K562 (cell line): ENCODE results near the gene ZPR1. TPM values are rescaled to one million over a fixed set of nuclear protein-coding genes. Genes with fewer than 3 reads are reported as not detected.
A peak's percentile ranks its signal among the peaks of the same experiment; 100 is the strongest.

Experiments used
- ARID1B ChIP-seq: fragments of 450-650 bp; IDR thresholded peaks from 2 replicates; pipeline ENCODE4 v1.6.1; 2016; ENCODE audit warnings: antibody characterized with exemption, mild to moderate bottlenecking, inconsistent platforms
- BCL6 ChIP-seq: fragments of 250-450 bp; sonication (Bioruptor Pico); IDR thresholded peaks from 2 replicates; pipeline ENCODE4 v1.4.0; 2020
- CBFA2T2 ChIP-seq: fragments of 450-650 bp; conservative IDR thresholded peaks from 2 replicates; pipeline ENCODE4 v1.6.1; 2017; ENCODE audit warnings: mild to moderate bottlenecking
- CBFA2T3 ChIP-seq: fragments of 450-650 bp; IDR thresholded peaks from 2 replicates; pipeline ENCODE4 v1.6.1; 2017
- CCNT2 ChIP-seq: IDR thresholded peaks from 2 replicates; pipeline ENCODE4 v1.6.1; 2011; ENCODE audit warnings: borderline replicate concordance, low read depth, mild to moderate bottlenecking, moderate library complexity, mixed read lengths, low read length; ENCODE audit not compliant: insufficient read length; ENCODE audit errors: extremely low read depth
- HDAC8 ChIP-seq: fragments of 450-650 bp; IDR thresholded peaks from 2 replicates; pipeline ENCODE4 v1.6.1; 2016; ENCODE audit warnings: mild to moderate bottlenecking, missing genetic modification characterization, moderate library complexity, missing compliant biosample characterization
- HNRNPH1 ChIP-seq: fragments of 200-400 bp; formaldehyde crosslinking; optimal IDR thresholded peaks from 2 replicates; pipeline ENCODE3; 2017; ENCODE audit warnings: low read depth, mild to moderate bottlenecking, low read length, moderate library complexity
- KLF10 ChIP-seq: fragments of 250-450 bp; sonication (Bioruptor Pico); IDR thresholded peaks from 2 replicates; pipeline ENCODE4 v1.6.1; 2021; ENCODE audit warnings: matching md5 sums
- MEIS2 ChIP-seq: fragments of 450-650 bp; IDR thresholded peaks from 2 replicates; pipeline ENCODE4 v1.6.1; 2014; ENCODE audit warnings: mild to moderate bottlenecking; ENCODE audit not compliant: partially characterized antibody
- POLR2H ChIP-seq: IDR thresholded peaks from 2 replicates; pipeline ENCODE4 v1.6.1; 2016; ENCODE audit warnings: missing genetic modification characterization, low read depth, mild to moderate bottlenecking, control low read depth, missing compliant biosample characterization, moderate library complexity
- RBFOX2 ChIP-seq: fragments of 200-400 bp; formaldehyde crosslinking; IDR thresholded peaks from 2 replicates; pipeline ENCODE4 v1.6.1; 2017; ENCODE audit warnings: low read depth, mild to moderate bottlenecking, low read length, moderate library complexity
- SMARCA5 ChIP-seq: fragments of 450-650 bp; IDR thresholded peaks from 2 replicates; pipeline ENCODE4 v1.6.1; 2016
- TAL1 ChIP-seq: fragments of 450-650 bp; IDR thresholded peaks from 2 replicates; pipeline ENCODE4 v1.6.1; 2016; ENCODE audit warnings: mild to moderate bottlenecking
- TCF3 ChIP-seq: sonication (generic); formaldehyde crosslinking; IDR thresholded peaks from 2 replicates; pipeline ENCODE4 v1.4.0; 2020; ENCODE audit warnings: mild to moderate bottlenecking, missing genetic modification reagents
- YY1 ChIP-seq, 3 experiments: IDR thresholded peaks; 2 replicates each; pipeline ENCODE4 v1.6.1; 2011; ENCODE audit warnings: low read length in 2 of 3, mild to moderate bottlenecking in 2 of 3, moderate library complexity in 2 of 3, borderline replicate concordance in 1 of 3, control low read depth in 1 of 3, low read depth in 1 of 3; ENCODE audit not compliant: insufficient read depth in 3 of 3, insufficient replicate concordance in 2 of 3, control insufficient read depth in 1 of 3, insufficient read length in 1 of 3; ENCODE audit errors: extremely low read depth in 1 of 3
- ZNF316 ChIP-seq: fragments of 450-650 bp; IDR thresholded peaks from 2 replicates; pipeline ENCODE4 v1.6.1; 2016
- ZNF586 ChIP-seq: fragments of 450-650 bp; formaldehyde crosslinking; conservative IDR thresholded peaks from 2 replicates; pipeline ENCODE4 v1.4.0; 2020; ENCODE audit warnings: mild to moderate bottlenecking, moderate library complexity
- ZNF589 ChIP-seq: fragments of 200-800 bp; sonication (Bioruptor generic); IDR thresholded peaks from 2 replicates; pipeline ENCODE4 v1.6.1; 2016; ENCODE audit warnings: low read depth, missing genetic modification characterization, missing compliant biosample characterization
- polyA plus RNA-seq, 8 experiments: library from polyadenylated mRNA; depleted of rRNA in 4 of 8; stranded (reverse) in 5 of 8; unstranded in 3 of 8; fragments of >200 nt; fragmentation: Nextera tagmentation in 2 of 8; fragmentation: Illumina TruSeq in 1 of 8; extraction: Ambion mirVana in 2 of 8; extraction: Trizol in 1 of 8; gene quantifications; 2 replicates each; pipeline versions ENCODE4 v1.2.1 to v1.2.3, GENCODE V29; 2011 to 2014; ENCODE audit warnings: inconsistent platforms in 1 of 8, missing spikeins in 1 of 8
- total RNA-seq, 7 experiments: library from RNA; depleted of rRNA in 6 of 7; stranded (reverse); fragments of >200 nt in 6 of 7; fragmentation: Illumina TruSeq in 2 of 7; extraction: Trizol in 2 of 7; gene quantifications; 2 replicates each; pipeline versions ENCODE4 v1.2.1 to v1.2.3, GENCODE V29; 2011 to 2021; ENCODE audit warnings: low replicate concordance in 1 of 7
- TF ChIP-seq, protein P1 (sequence below): fragments of 450-650 bp; IDR thresholded peaks from 2 replicates; pipeline ENCODE4 v1.6.1; 2016; ENCODE audit warnings: low read depth
- TF ChIP-seq, protein P2 (sequence below): fragments of 450-650 bp; formaldehyde crosslinking; IDR thresholded peaks from 2 replicates; pipeline ENCODE4 v1.4.0; 2020; ENCODE audit warnings: mild to moderate bottlenecking
- TF ChIP-seq, protein P3 (sequence below): fragments of 450-650 bp; IDR thresholded peaks from 2 replicates; pipeline ENCODE4 v1.6.1; 2016; ENCODE audit warnings: low read depth, mild to moderate bottlenecking, moderate library complexity

Gene ZPR1
- total and polyA plus RNA-seq, 9 of the 15 experiments (the other 6 are each of a cell fraction or from before 2014, with no cell fraction given) = 13.0 to 120 (median 83.8) TPM

DNA sequence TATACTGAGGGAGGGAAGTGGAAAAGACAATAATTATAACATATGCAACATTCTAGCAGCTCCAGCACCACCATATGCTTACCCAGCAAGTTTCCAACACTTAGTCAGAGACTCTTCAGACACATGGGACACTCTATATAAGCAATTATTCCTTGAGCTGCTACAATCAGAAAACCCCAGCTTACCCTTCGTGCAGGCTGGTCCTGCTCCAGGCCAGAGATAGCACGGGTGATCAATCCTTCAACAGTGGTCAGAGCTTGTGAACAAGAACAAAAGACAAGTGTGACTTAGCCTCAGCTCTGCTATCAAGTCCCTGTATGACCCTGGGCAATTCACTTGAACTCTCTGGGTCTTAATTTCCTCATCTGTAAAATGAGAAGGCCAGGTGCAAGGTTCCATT is 1.5 kb downstream of the ZPR1 start (continued):
- TF ChIP-seq, protein P1, sequence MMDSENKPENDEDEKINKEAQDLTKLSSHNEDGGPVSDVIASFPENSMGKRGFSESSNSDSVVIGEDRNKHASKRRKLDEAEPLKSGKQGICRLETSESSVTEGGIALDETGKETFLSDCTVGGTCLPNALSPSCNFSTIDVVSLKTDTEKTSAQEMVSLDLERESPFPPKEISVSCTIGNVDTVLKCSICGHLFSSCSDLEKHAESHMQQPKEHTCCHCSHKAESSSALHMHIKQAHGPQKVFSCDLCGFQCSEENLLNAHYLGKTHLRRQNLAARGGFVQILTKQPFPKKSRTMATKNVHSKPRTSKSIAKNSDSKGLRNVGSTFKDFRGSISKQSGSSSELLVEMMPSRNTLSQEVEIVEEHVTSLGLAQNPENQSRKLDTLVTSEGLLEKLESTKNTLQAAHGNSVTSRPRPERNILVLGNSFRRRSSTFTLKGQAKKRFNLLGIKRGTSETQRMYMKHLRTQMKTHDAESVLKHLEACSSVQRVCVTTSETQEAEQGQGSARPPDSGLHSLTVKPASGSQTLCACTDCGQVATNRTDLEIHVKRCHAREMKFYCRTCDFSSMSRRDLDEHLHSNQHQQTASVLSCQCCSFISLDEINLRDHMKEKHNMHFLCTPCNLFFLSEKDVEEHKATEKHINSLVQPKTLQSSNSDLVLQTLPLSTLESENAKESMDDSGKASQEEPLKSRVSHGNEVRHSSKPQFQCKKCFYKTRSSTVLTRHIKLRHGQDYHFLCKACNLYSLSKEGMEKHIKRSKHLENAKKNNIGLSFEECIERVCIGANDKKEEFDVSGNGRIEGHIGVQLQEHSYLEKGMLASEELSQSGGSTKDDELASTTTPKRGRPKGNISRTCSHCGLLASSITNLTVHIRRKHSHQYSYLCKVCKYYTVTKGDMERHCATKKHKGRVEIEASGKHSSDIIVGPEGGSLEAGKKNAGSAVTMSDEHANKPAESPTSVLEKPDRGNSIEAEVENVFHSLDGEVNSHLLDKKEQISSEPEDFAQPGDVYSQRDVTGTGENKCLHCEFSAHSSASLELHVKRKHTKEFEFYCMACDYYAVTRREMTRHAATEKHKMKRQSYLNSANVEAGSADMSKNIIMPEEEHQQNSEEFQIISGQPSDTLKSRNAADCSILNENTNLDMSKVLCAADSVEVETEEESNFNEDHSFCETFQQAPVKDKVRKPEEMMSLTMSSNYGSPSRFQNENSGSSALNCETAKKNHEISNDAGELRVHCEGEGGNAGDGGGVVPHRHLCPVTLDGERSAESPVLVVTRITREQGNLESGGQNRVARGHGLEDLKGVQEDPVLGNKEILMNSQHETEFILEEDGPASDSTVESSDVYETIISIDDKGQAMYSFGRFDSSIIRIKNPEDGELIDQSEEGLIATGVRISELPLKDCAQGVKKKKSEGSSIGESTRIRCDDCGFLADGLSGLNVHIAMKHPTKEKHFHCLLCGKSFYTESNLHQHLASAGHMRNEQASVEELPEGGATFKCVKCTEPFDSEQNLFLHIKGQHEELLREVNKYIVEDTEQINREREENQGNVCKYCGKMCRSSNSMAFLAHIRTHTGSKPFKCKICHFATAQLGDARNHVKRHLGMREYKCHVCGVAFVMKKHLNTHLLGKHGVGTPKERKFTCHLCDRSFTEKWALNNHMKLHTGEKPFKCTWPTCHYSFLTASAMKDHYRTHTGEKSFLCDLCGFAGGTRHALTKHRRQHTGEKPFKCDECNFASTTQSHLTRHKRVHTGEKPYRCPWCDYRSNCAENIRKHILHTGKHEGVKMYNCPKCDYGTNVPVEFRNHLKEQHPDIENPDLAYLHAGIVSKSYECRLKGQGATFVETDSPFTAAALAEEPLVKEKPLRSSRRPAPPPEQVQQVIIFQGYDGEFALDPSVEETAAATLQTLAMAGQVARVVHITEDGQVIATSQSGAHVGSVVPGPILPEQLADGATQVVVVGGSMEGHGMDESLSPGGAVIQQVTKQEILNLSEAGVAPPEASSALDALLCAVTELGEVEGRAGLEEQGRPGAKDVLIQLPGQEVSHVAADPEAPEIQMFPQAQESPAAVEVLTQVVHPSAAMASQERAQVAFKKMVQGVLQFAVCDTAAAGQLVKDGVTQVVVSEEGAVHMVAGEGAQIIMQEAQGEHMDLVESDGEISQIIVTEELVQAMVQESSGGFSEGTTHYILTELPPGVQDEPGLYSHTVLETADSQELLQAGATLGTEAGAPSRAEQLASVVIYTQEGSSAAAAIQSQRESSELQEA = no peak
- TF ChIP-seq CBFA2T3 = peak; percentile 64
- no peak for TF ChIP-seq HNRNPH1
- TF ChIP-seq ZNF586 (CRISPR knock-in tag) = no peak
- peak; percentile 29; the same call in 1 of the 2 replicates for TF ChIP-seq ZNF316
- peak; percentile 21 for TF ChIP-seq MEIS2
- TF ChIP-seq RBFOX2 = no peak
- TF ChIP-seq SMARCA5 = no peak
- TF ChIP-seq CCNT2 = no peak
- TF ChIP-seq, protein P2, sequence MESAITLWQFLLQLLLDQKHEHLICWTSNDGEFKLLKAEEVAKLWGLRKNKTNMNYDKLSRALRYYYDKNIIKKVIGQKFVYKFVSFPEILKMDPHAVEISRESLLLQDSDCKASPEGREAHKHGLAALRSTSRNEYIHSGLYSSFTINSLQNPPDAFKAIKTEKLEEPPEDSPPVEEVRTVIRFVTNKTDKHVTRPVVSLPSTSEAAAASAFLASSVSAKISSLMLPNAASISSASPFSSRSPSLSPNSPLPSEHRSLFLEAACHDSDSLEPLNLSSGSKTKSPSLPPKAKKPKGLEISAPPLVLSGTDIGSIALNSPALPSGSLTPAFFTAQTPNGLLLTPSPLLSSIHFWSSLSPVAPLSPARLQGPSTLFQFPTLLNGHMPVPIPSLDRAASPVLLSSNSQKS = no peak
- no peak for TF ChIP-seq KLF10 (CRISPR knock-in tag)
- TF ChIP-seq TAL1 = no peak; the same call in 1 of the 2 replicates
- no peak for TF ChIP-seq POLR2H (tag)
- no peak for TF ChIP-seq YY1 (IDR thresholded peaks at IDR 0.05; ENCODE audit: borderline replicate concordance in 1 of 3, control insufficient read depth in 1 of 3, extremely low read depth in 1 of 3, insufficient read depth in 3 of 3, insufficient read length in 1 of 3, insufficient replicate concordance in 2 of 3, low read depth in 1 of 3, low read length in 2 of 3)
- TF ChIP-seq CBFA2T2 = 0 out of 2 replicates have a peak, but pooled peaks have one; percentile 25
- TF ChIP-seq TCF3 (CRISPR knock-in tag) = peak; percentile 69
- TF ChIP-seq, protein P3, sequence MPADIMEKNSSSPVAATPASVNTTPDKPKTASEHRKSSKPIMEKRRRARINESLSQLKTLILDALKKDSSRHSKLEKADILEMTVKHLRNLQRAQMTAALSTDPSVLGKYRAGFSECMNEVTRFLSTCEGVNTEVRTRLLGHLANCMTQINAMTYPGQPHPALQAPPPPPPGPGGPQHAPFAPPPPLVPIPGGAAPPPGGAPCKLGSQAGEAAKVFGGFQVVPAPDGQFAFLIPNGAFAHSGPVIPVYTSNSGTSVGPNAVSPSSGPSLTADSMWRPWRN = no peak
- TF ChIP-seq BCL6 (CRISPR knock-in tag) = no peak
- no peak for TF ChIP-seq HDAC8 (tag)
- TF ChIP-seq ZNF589 = no peak
- no peak for TF ChIP-seq ARID1B
